RWPE2 (cell line): ENCODE data around the gene SLC15A2.

Source experiments
- ATAC-seq: fragments of 200-7000 bp; cut with Tn5 transposase; 3 replicates; pipeline ENCODE4 v1.9.1; 2021; ENCODE audit warnings: low read depth
- DNase-seq: peaks from one replicate; pipeline ENCODE4 v3.0.0-alpha.2; 2020; ENCODE audit warnings: low spot score
- H3K27ac ChIP-seq: fragments of 450-650 bp; 2 replicates; pipeline ENCODE4 v1.5.1; 2017; ENCODE audit warnings: mild to moderate bottlenecking; ENCODE audit not compliant: poor library complexity, severe bottlenecking
- H3K27me3 ChIP-seq: fragments of 250-450 bp; sonication (Bioruptor Pico); 2 replicates; pipeline ENCODE4 v1.5.1; 2021; ENCODE audit warnings: mild to moderate bottlenecking, moderate library complexity; ENCODE audit not compliant: insufficient read depth, poor library complexity, severe bottlenecking
- H3K36me3 ChIP-seq: fragments of 250-450 bp; sonication (Bioruptor Pico); 2 replicates; pipeline ENCODE4 v1.5.1; 2020; ENCODE audit warnings: low read depth, mild to moderate bottlenecking, moderate library complexity
- H3K4me1 ChIP-seq: fragments of 250-450 bp; sonication (Bioruptor Pico); 2 replicates; pipeline ENCODE4 v1.5.1; 2021; ENCODE audit warnings: mild to moderate bottlenecking, moderate library complexity; ENCODE audit not compliant: insufficient read depth, poor library complexity, severe bottlenecking
- H3K4me3 ChIP-seq: fragments of 250-450 bp; sonication (Bioruptor Pico); 2 replicates; pipeline ENCODE4 v1.5.1; 2021; ENCODE audit warnings: mild to moderate bottlenecking, moderate library complexity; ENCODE audit not compliant: severe bottlenecking
- H3K9me3 ChIP-seq: fragments of 250-450 bp; sonication (Bioruptor Pico); 2 replicates; pipeline ENCODE4 v1.5.1; 2021; ENCODE audit warnings: mild to moderate bottlenecking, moderate library complexity; ENCODE audit not compliant: severe bottlenecking
- CTCF ChIP-seq: fragments of 450-650 bp; IDR thresholded peaks from one replicate; pipeline ENCODE4 v1.5.1; 2017; ENCODE audit warnings: mild to moderate bottlenecking, moderate library complexity; ENCODE audit not compliant: poor library complexity, severe bottlenecking

SLC15A2 gene

DNA sequence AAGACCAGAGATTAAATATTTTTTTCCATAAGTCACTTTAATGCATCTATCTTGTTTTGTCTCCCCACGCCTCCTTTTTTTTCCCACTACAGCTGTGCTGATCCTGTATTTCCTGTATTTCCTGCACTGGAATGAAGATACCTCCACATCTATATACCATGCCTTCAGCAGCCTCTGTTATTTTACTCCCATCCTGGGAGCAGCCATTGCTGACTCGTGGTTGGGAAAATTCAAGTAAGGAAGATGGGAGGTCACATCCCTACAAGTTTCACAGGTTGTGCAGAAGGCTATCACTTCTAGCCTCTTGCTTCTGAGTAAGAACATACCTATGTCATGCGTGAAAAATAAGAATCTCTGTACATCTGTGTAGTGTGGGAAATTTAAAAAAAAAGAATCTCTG, 3.1 kb downstream of the SLC15A2 start:
- no peak for DNase-seq
- no peak for ATAC-seq
- H3K27ac ChIP-seq = no peak overlapping the region
- H3K4me3 ChIP-seq = no peak overlapping the region
- no peaks in the 10 kb centered on the region for H3K4me1 ChIP-seq
- TF ChIP-seq CTCF = no peak
- H3K36me3 ChIP-seq = no peaks in the 10 kb centered on the region
- H3K9me3 ChIP-seq = no peaks in the 10 kb centered on the region
- H3K27me3 ChIP-seq = no peaks in the 10 kb centered on the region

- no peak for DNase-seq
- Histone ChIP-seq H3K4me1 (no peaks in the 10 kb centered on the region), H3K27me3 (no peaks in the 10 kb centered on the region), H3K27ac (no peak overlapping the region), H3K36me3 (no peaks in the 10 kb centered on the region), H3K9me3 (no peaks in the 10 kb centered on the region), H3K4me3 (no peak overlapping the region)
- ATAC-seq = no peak
- TF ChIP-seq CTCF = no peak
These were observed 19.2 kb downstream of the SLC15A2 start for GRCh38 chr3:121913305-121913990.

DNA sequence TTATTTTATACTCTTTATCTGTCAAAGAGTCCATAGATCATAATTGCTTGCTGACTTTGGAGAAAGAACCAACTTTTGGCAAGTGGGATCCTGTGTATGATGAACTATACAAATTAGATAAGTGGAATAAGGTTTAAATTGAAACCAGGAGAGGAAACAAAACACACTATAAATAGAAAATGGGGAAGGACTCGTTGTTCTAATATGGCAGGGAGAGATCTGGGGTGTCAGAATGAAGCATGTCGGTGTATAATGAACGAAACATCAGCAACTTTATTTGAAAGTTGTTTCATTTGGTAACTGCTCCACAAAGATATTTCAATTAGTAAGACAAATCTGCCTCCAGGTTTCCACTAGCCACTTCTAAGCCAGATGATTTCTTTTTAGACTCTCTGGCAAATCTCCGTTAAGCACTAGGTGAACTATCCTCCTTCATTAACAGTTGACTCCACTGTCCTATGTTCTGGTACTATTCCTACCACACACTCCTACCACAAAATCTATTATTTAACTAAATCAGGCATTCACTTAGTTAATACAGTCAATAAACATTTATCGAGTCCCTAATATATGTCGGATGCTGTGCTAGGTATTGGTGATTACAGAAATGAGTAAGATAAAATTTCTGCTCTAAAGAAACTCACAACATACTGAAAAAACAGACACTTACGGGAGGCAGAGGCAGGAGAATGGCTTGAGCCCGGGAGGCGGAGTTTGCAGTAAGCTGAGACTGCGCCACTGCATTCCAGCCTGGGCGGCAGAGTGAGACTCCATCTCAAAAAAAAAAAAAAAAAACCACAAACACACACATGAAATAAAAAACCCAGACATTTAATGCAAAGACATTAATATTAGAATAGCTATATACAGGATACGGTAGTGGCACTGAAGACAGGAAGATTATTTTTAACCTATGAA, 20.1 kb downstream of the SLC15A2 start:
- Histone ChIP-seq H3K4me1 (peaks cover 4% of the 10 kb centered on the region), H3K27ac (no peak overlapping the region), H3K27me3 (no peaks in the 10 kb centered on the region), H3K4me3 (no peak overlapping the region), H3K9me3 (no peaks in the 10 kb centered on the region), H3K36me3 (no peaks in the 10 kb centered on the region)
- no peak for TF ChIP-seq CTCF
- no peak for DNase-seq
- no peak for ATAC-seq

GRCh38 chr3:121916189-121916588, 22.0 kb downstream of the SLC15A2 start:
- H3K27me3 ChIP-seq = no peaks in the 10 kb centered on the region
- DNase-seq (no peak), ATAC-seq (no peak)
- H3K4me1 ChIP-seq = peaks cover 4% of the 10 kb centered on the region
- no peak for TF ChIP-seq CTCF
- no peaks in the 10 kb centered on the region for H3K9me3 ChIP-seq
- H3K36me3 ChIP-seq = no peaks in the 10 kb centered on the region
- no peak overlapping the region for H3K4me3 ChIP-seq
- no peak overlapping the region for H3K27ac ChIP-seq
